WTC11 (cell line): ENCODE data around the gene C15orf39. TPM values are rescaled to one million over a fixed set of nuclear protein-coding genes. Genes with fewer than 3 reads are reported as not detected.

Source experiments
- ATAC-seq: fragments of 200-7000 bp; cut with Tn5 transposase; 2 replicates; pipeline ENCODE4 v1.10.0; 2021; ENCODE audit warnings: mild to moderate bottlenecking, moderate library complexity
- CTCF ChIA-PET: fragments of 300-600 bp; sonication (Branson Sonifier 250); formaldehyde crosslinking; loops from one replicate; lab custom pipeline; 2021; ENCODE audit warnings: antibody characterized with exemption; lab: Charles Lee
- POLR2A ChIA-PET: fragments of 350-600 bp; sonication (Branson Sonifier 250); formaldehyde crosslinking; loops from one replicate; lab custom pipeline; 2021; ENCODE audit warnings: antibody characterized with exemption; lab: Charles Lee
- DNase-seq: peaks from one replicate; pipeline ENCODE4 v3.0.0; 2021; ENCODE audit warnings: low spot score
- H3K27ac Mint-ChIP-seq: 2 replicates; pipeline ENCODE4 v1.8.0; 2021; ENCODE audit warnings: mixed read lengths
- H3K27me3 Mint-ChIP-seq: 2 replicates; pipeline ENCODE4 v1.8.0; 2021; ENCODE audit warnings: low read depth, mild to moderate bottlenecking, moderate library complexity, mixed read lengths
- H3K36me3 Mint-ChIP-seq: 2 replicates; pipeline ENCODE4 v1.8.0; 2021; ENCODE audit warnings: mixed read lengths
- H3K4me1 Mint-ChIP-seq: 2 replicates; pipeline ENCODE4 v1.8.0; 2022; ENCODE audit warnings: mixed read lengths
- H3K4me3 Mint-ChIP-seq: 2 replicates; pipeline ENCODE4 v1.8.0; 2021; ENCODE audit warnings: mild to moderate bottlenecking, moderate library complexity, mixed read lengths
- H3K9me3 Mint-ChIP-seq: 2 replicates; pipeline ENCODE4 v1.8.0; 2021; ENCODE audit warnings: mixed read lengths
- AFF4 ChIP-seq: sonication (generic); formaldehyde crosslinking; IDR thresholded peaks from 2 replicates; pipeline ENCODE4 v1.8.1; 2023; ENCODE audit warnings: mild to moderate bottlenecking, missing genetic modification reagents, borderline replicate concordance
- CBFB ChIP-seq: sonication (generic); formaldehyde crosslinking; IDR thresholded peaks from 2 replicates; pipeline ENCODE4 v1.8.1; 2022; ENCODE audit warnings: mild to moderate bottlenecking, low read depth, missing genetic modification reagents
- E2F4 ChIP-seq: sonication (generic); formaldehyde crosslinking; IDR thresholded peaks from 2 replicates; pipeline ENCODE4 v1.8.1; 2022; ENCODE audit warnings: low read depth, mild to moderate bottlenecking, moderate library complexity, missing genetic modification reagents, borderline replicate concordance
- EMX1 ChIP-seq: fragments of 250-450 bp; sonication (Bioruptor Pico); IDR thresholded peaks from 2 replicates; pipeline ENCODE4 v1.8.0; 2021; ENCODE audit warnings: mild to moderate bottlenecking
- FOXJ3 ChIP-seq: sonication (generic); formaldehyde crosslinking; IDR thresholded peaks from 2 replicates; pipeline ENCODE4 v1.9.0; 2021; ENCODE audit warnings: missing genetic modification reagents, mild to moderate bottlenecking, borderline replicate concordance
- FOXP1 ChIP-seq: sonication (generic); formaldehyde crosslinking; IDR thresholded peaks from 2 replicates; pipeline ENCODE4 v1.8.0; 2022; ENCODE audit warnings: missing genetic modification reagents, mild to moderate bottlenecking, moderate library complexity, borderline replicate concordance
- GRHL2 ChIP-seq: fragments of 250-450 bp; sonication (Bioruptor Pico); IDR thresholded peaks from 2 replicates; pipeline ENCODE4 v1.8.0; 2022; ENCODE audit warnings: mild to moderate bottlenecking, moderate library complexity; ENCODE audit not compliant: insufficient replicate concordance, severe bottlenecking
- HMGA2 ChIP-seq: fragments of 250-450 bp; sonication (Bioruptor Pico); IDR thresholded peaks from 2 replicates; pipeline ENCODE4 v1.4.0; 2021; ENCODE audit warnings: mild to moderate bottlenecking, moderate library complexity
- IRF1 ChIP-seq: sonication (generic); formaldehyde crosslinking; IDR thresholded peaks from 2 replicates; pipeline ENCODE4 v1.8.0; 2023; ENCODE audit warnings: missing genetic modification reagents
- JAZF1 ChIP-seq: fragments of 250-450 bp; sonication (Bioruptor Pico); IDR thresholded peaks from 2 replicates; pipeline ENCODE4 v1.9.0; 2021; ENCODE audit warnings: moderate library complexity, mild to moderate bottlenecking, inconsistent platforms
- MYBL2 ChIP-seq: sonication (generic); formaldehyde crosslinking; IDR thresholded peaks from 2 replicates; pipeline ENCODE4 v1.8.1; 2023; ENCODE audit warnings: mild to moderate bottlenecking, moderate library complexity, missing genetic modification reagents
- NFYB ChIP-seq: sonication (generic); formaldehyde crosslinking; conservative IDR thresholded peaks from 2 replicates; pipeline ENCODE4 v1.8.0; 2022; ENCODE audit warnings: low read depth, missing genetic modification reagents
- NR1H2 ChIP-seq: sonication (generic); formaldehyde crosslinking; IDR thresholded peaks from 2 replicates; pipeline ENCODE4 v1.9.0; 2021; ENCODE audit warnings: mild to moderate bottlenecking, moderate library complexity, missing genetic modification reagents
- SOX15 ChIP-seq: fragments of 250-450 bp; sonication (Bioruptor Pico); IDR thresholded peaks from 2 replicates; pipeline ENCODE4 v1.9.0; 2021; ENCODE audit warnings: mild to moderate bottlenecking
- TEAD4 ChIP-seq: sonication (generic); formaldehyde crosslinking; IDR thresholded peaks from 2 replicates; pipeline ENCODE4 v1.8.0; 2022; ENCODE audit warnings: mild to moderate bottlenecking, missing genetic modification reagents
- ZNF138 ChIP-seq: sonication (generic); formaldehyde crosslinking; conservative IDR thresholded peaks from 2 replicates; pipeline ENCODE4 v1.8.1; 2022; ENCODE audit warnings: mild to moderate bottlenecking, moderate library complexity, missing genetic modification reagents
- ZNF512 ChIP-seq: sonication (generic); formaldehyde crosslinking; IDR thresholded peaks from 2 replicates; pipeline ENCODE4 v1.8.1; 2022; ENCODE audit warnings: missing genetic modification reagents, borderline replicate concordance
- ZNF532 ChIP-seq: fragments of 250-450 bp; sonication (Bioruptor Pico); IDR thresholded peaks from 2 replicates; pipeline ENCODE4 v1.9.0; 2021; ENCODE audit warnings: mild to moderate bottlenecking, borderline replicate concordance
- ZSCAN18 ChIP-seq: fragments of 250-450 bp; sonication (Bioruptor Pico); IDR thresholded peaks from 2 replicates; pipeline ENCODE4 v2.1.2; 2022; ENCODE audit warnings: mild to moderate bottlenecking, moderate library complexity
- total RNA-seq: library from RNA; stranded (reverse); gene quantifications from 3 replicates; pipeline ENCODE4 v1.2.3, GENCODE V29; 2021

Gene C15orf39
- total RNA-seq, 1 experiment from 2014 or later: 52.8 TPM

GRCh38 chr15:75213212-75213767 lies 11.6 kb downstream of the C15orf39 start:
- TF ChIP-seq E2F4 (no peak), GRHL2 (CRISPR knock-in tag) (no peak), CBFB (CRISPR knock-in tag) (no peak), ZNF138 (CRISPR knock-in tag) (no peak), AFF4 (CRISPR knock-in tag) (no peak), SOX15 (no peak), HMGA2 (CRISPR knock-in tag) (no peak), NFYB (CRISPR knock-in tag) (no peak), EMX1 (CRISPR knock-in tag) (no peak), ZNF532 (no peak), ZSCAN18 (CRISPR knock-in tag) (no peak), FOXJ3 (CRISPR knock-in tag) (no peak), IRF1 (CRISPR knock-in tag) (no peak), ZNF512 (CRISPR knock-in tag) (no peak), NR1H2 (no peak), JAZF1 (CRISPR knock-in tag) (no peak), FOXP1 (CRISPR knock-in tag) (no peak), TEAD4 (CRISPR knock-in tag) (no peak), MYBL2 (no peak)
- TF ChIP-seq, all 79 proteins: peak for 0
- Mint-ChIP-seq H3K27me3 (no peaks in the 10 kb centered on the region; the same call in 1 of the 2 replicates), H3K4me1 (peaks cover 26% of the 10 kb centered on the region), H3K4me3 (no peak overlapping the region), H3K9me3 (no peaks in the 10 kb centered on the region), H3K36me3 (peaks cover 31% of the 10 kb centered on the region), H3K27ac (no peak overlapping the region)
- POLR2A ChIA-PET: interaction anchor here (1.3 kb wide), 1 partner anchor 13 kb away, joined by 3 read pairs; no protein-coding TSS in a partner anchor
- DNase-seq (no peak), ATAC-seq (peak; percentile 4; the same call in 1 of the 2 replicates)
- CTCF ChIA-PET: interaction anchor here (0.6 to 1.4 kb wide), 2 partner anchors 143 to 184 kb away, joined by 5 to 6 read pairs; no protein-coding TSS in a partner anchor
